K562 (cell line): ENCODE results near the gene KRT8. TPM values are rescaled to one million over a fixed set of nuclear protein-coding genes. Genes with fewer than 3 reads are reported as not detected.

Experiments
- ATAC-seq: fragments of 200-7000 bp; cut with Tn5 transposase; 3 replicates; pipeline ENCODE4 v1.9.1; 2020; ENCODE audit warnings: moderate library complexity
- BruUV-seq: library from RNA; stranded (reverse); fragments of 400-500 nt; replicated peaks from 2 replicates; lab custom pipeline; 2021; lab: Mats Ljungman, UMichigan
- CTCF ChIA-PET: fragments of 300-600 bp; formaldehyde crosslinking; extraction: SDS; loops from one replicate; lab custom pipeline; 2021; ENCODE audit warnings: low intra/inter-chr PET ratio; lab: Yijun Ruan, JAX
- POLR2A ChIA-PET: fragments of 300-600, 350-650 bp; sonication (Branson Sonifier 250); formaldehyde crosslinking; extraction: SDS; loops from one replicate; lab custom pipeline; 2021; ENCODE audit warnings: antibody characterized with exemption, inconsistent platforms; lab: Yijun Ruan, JAX
- DNase-seq, 4 experiments: peaks; one replicate each; pipeline versions ENCODE4 v3.0.0 to v3.0.0-alpha.2; 2011 to 2018; ENCODE audit warnings: low spot score in 3 of 4, mixed read lengths in 3 of 4; ENCODE audit errors: extremely low read depth in 1 of 4
- FAIRE-seq: peaks from 2 replicates; lab custom pipeline; 2011; peaks lifted over from hg19 to GRCh38; lab: Jason Lieb, UNC
- H2AFZ ChIP-seq: 2 replicates; pipeline ENCODE4 v1.6.0; 2011; ENCODE audit warnings: low read depth, low read length, control low read depth, inconsistent platforms
- H3K27ac ChIP-seq: fragments of 200-600 bp; 3 replicates; pipeline ENCODE4 v1.8.0; 2011; ENCODE audit warnings: low read depth, mild to moderate bottlenecking, control low read depth, inconsistent platforms, low read length, moderate library complexity, mixed read lengths; ENCODE audit errors: extremely low read depth
- H3K27me3 ChIP-seq, 2 experiments: fragments of 300-600 bp in 1 of 2; 2 replicates in 1 of 2; 3 replicates in 1 of 2; pipeline versions ENCODE4 v1.6.0 to v1.8.0; 2011; ENCODE audit warnings: inconsistent platforms in 2 of 2, low read length in 2 of 2, mild to moderate bottlenecking in 1 of 2, mixed read lengths in 1 of 2, moderate library complexity in 1 of 2; ENCODE audit not compliant: control insufficient read depth in 2 of 2, insufficient read depth in 2 of 2
- H3K36me3 ChIP-seq: fragments of 300-600 bp; 3 replicates; pipeline ENCODE4 v1.8.0; 2011; ENCODE audit warnings: mild to moderate bottlenecking, low read length, inconsistent platforms; ENCODE audit not compliant: control insufficient read depth, insufficient read depth
- H3K4me1 ChIP-seq, 2 experiments: fragments of 200-600 bp in 1 of 2; replicated peaks in 1 of 2; 2 replicates in 1 of 2; 3 replicates in 1 of 2; pipeline versions ENCODE4 v1.5.1 to v1.8.0; 2011; ENCODE audit warnings: inconsistent platforms in 2 of 2, low read length in 2 of 2, mild to moderate bottlenecking in 1 of 2, mixed read lengths in 1 of 2, moderate library complexity in 1 of 2; ENCODE audit not compliant: control insufficient read depth in 2 of 2, insufficient read depth in 2 of 2
- H3K4me2 ChIP-seq: 2 replicates; pipeline ENCODE4 v1.6.1; 2011; ENCODE audit warnings: low read length, control low read depth, inconsistent platforms, mixed read lengths; ENCODE audit not compliant: insufficient read depth
- H3K4me3 ChIP-seq: fragments of 200-600 bp; sonication (generic), shearing (Covaris generic); 2 replicates; pipeline ENCODE4 v1.5.1; 2016; ENCODE audit warnings: control low read depth, inconsistent platforms
- H3K79me2 ChIP-seq: fragments of 200-600 bp; 3 replicates; pipeline ENCODE4 v1.8.0; 2011; ENCODE audit warnings: low read length, inconsistent platforms; ENCODE audit not compliant: control insufficient read depth, insufficient read depth
- H3K9ac ChIP-seq, 2 experiments: 2 replicates each; pipeline versions ENCODE4 v1.6.0 to v1.6.1; 2011; ENCODE audit warnings: low read depth in 2 of 2, low read length in 2 of 2, control low read depth in 1 of 2, inconsistent platforms in 1 of 2, mild to moderate bottlenecking in 1 of 2, mixed read lengths in 1 of 2; ENCODE audit not compliant: insufficient read depth in 1 of 2
- H3K9me1 ChIP-seq: one replicate; pipeline ENCODE4 v1.6.0; 2011; ENCODE audit warnings: inconsistent platforms, mild to moderate bottlenecking, low read length, moderate library complexity; ENCODE audit not compliant: control insufficient read depth, insufficient read depth
- H3K9me3 ChIP-seq: replicated peaks from 2 replicates; pipeline ENCODE4 v1.5.1; 2011; ENCODE audit warnings: low read depth, low read length, inconsistent platforms; ENCODE audit not compliant: control insufficient read depth, insufficient read depth
- H4K20me1 ChIP-seq: replicated peaks from 2 replicates; pipeline ENCODE4 v1.6.1; 2011; ENCODE audit warnings: low read length, inconsistent platforms, mixed read lengths; ENCODE audit not compliant: control insufficient read depth, insufficient read depth
- FOSL1 ChIP-seq: fragments of 200-800 bp; sonication (Bioruptor generic); conservative IDR thresholded peaks from 2 replicates; pipeline ENCODE4 v1.6.1; 2016; ENCODE audit warnings: missing genetic modification characterization, missing compliant biosample characterization
- PHB2 ChIP-seq: fragments of 450-650 bp; IDR thresholded peaks from 2 replicates; pipeline ENCODE4 v1.6.1; 2017; ENCODE audit warnings: low read depth
- VEZF1 ChIP-seq: fragments of 200-800 bp; sonication (Bioruptor generic); IDR thresholded peaks from 2 replicates; pipeline ENCODE4 v1.6.1; 2017; ENCODE audit warnings: missing genetic modification characterization, missing compliant biosample characterization
- ZFPM2 ChIP-seq: fragments of 250-450 bp; sonication (Bioruptor Pico); IDR thresholded peaks from 2 replicates; pipeline ENCODE4 v1.5.1; 2022; ENCODE audit warnings: mild to moderate bottlenecking
- ZNF609 ChIP-seq: sonication (generic); formaldehyde crosslinking; IDR thresholded peaks from 2 replicates; pipeline ENCODE4 v1.8.1; 2023; ENCODE audit warnings: missing genetic modification reagents, mild to moderate bottlenecking, borderline replicate concordance
- WGBS: fragments of 100-300 bp; shearing (Covaris generic); methylation state at CpG from one replicate; pipeline ENCODE4 v1.1.6; 2016; ENCODE audit warnings: low coverage, mixed read lengths; ENCODE audit not compliant: insufficient coverage; ENCODE audit errors: missing lambda C conversion rate; 5-methylcytosine and 5-hydroxymethylcytosine counted together
- in situ Hi-C: fragments of 300-500 bp; cut with MboI; formaldehyde crosslinking; loops from 4 replicates; pipeline ENCODE4 v1.15.0; 2018; ENCODE audit warnings: inconsistent platforms, mixed read lengths
- intact Hi-C: fragments of 100-400 bp; cut with micrococcal nuclease; formaldehyde crosslinking; loops from 2 replicates; pipeline ENCODE4 v1.14.2; 2022
- polyA plus RNA-seq, 8 experiments: library from polyadenylated mRNA; depleted of rRNA in 4 of 8; stranded (reverse) in 5 of 8; unstranded in 3 of 8; fragments of >200 nt; fragmentation: Nextera tagmentation in 2 of 8; fragmentation: Illumina TruSeq in 1 of 8; extraction: Ambion mirVana in 2 of 8; extraction: Trizol in 1 of 8; gene quantifications; 2 replicates each; pipeline versions ENCODE4 v1.2.1 to v1.2.3, GENCODE V29; 2011 to 2014; ENCODE audit warnings: inconsistent platforms in 1 of 8, missing spikeins in 1 of 8
- total RNA-seq, 7 experiments: library from RNA; depleted of rRNA in 6 of 7; stranded (reverse); fragments of >200 nt in 6 of 7; fragmentation: Illumina TruSeq in 2 of 7; extraction: Trizol in 2 of 7; gene quantifications; 2 replicates each; pipeline versions ENCODE4 v1.2.1 to v1.2.3, GENCODE V29; 2011 to 2021; ENCODE audit warnings: low replicate concordance in 1 of 7

The KRT8 gene
- total and polyA plus RNA-seq, 9 of the 15 experiments (the other 6 are each of a cell fraction or from before 2014, with no cell fraction given): 41.5 to 661 (median 260) TPM

GRCh38 chr12:52952076-52952801, 47.4 kb upstream of the KRT8 start (continued):
- TF ChIP-seq VEZF1 (CRISPR knock-in tag): no peak
- TF ChIP-seq ZFPM2: no peak
- no peak for TF ChIP-seq PHB2

- H3K27me3 ChIP-seq: no peaks in the 10 kb centered on the region
- POLR2A ChIA-PET: interaction anchor here (0.6 to 4.3 kb wide), 12 partner anchors 10 to 830 kb away, joined by 3 to 35 read pairs (median 5); partner anchors contain the start of gene KRT8
- H3K9me3 ChIP-seq: no peaks in the 10 kb centered on the region
- no TSS peak for BruUV-seq
- peak overlapping the region; percentile 72; the same call in 2 of the 3 replicates for H3K27ac ChIP-seq
- FAIRE-seq: no peak
- peaks cover 42 to 43% of the 10 kb centered on the region in 2 experiments for H3K4me1 ChIP-seq
- H3K79me2 ChIP-seq: peaks cover 48% of the 10 kb centered on the region
- no peak for DNase-seq
- peaks cover 4% of the 10 kb centered on the region for H3K9me1 ChIP-seq
- no peak overlapping the region for H2AFZ ChIP-seq
- CTCF ChIA-PET: interaction anchor here (1.4 to 1.6 kb wide), 2 partner anchors 29 to 48 kb away, joined by 4 to 5 read pairs; no protein-coding TSS in a partner anchor
- peak overlapping the region; percentile 100 for H3K4me2 ChIP-seq
- peak overlapping the region; percentile 47 to 85; a peak in 2 of 4 replicates for H3K9ac ChIP-seq
- ATAC-seq: no peak
- H3K4me3 ChIP-seq: peak overlapping the region; percentile 99; the same call in 1 of the 2 replicates
- TF ChIP-seq ZNF609 (CRISPR knock-in tag) (no peak), FOSL1 (tag) (0 out of 2 replicates have a peak, but pooled peaks have one; percentile 24)
- H4K20me1 ChIP-seq: peaks cover 6% of the 10 kb centered on the region
- WGBS: 68% methylated on average over 6 of the region's 6 CpGs
- in situ Hi-C loops (loop anchor here (5.0 kb wide), 1 partner anchor 44 kb away; the partner anchor contains the start of gene KRT8), intact Hi-C loops (loop anchor here (1.0 to 2.0 kb wide), 3 partner anchors 29 to 55 kb away; partner anchors contain the start of genes EIF4B and KRT8)
- H3K36me3 ChIP-seq: peaks cover 46% of the 10 kb centered on the region
These were observed 46.8 kb upstream of the KRT8 start for GRCh38 chr12:52951640-52952039.
